Measurements from ENCODE around the gene HORMAD2.
"Not testable (repeated sequence)": the region's sequence is repeated elsewhere in the genome, so short reads cannot be mapped to it uniquely, and the experiment has no call there.

HORMAD2 gene

DNA sequence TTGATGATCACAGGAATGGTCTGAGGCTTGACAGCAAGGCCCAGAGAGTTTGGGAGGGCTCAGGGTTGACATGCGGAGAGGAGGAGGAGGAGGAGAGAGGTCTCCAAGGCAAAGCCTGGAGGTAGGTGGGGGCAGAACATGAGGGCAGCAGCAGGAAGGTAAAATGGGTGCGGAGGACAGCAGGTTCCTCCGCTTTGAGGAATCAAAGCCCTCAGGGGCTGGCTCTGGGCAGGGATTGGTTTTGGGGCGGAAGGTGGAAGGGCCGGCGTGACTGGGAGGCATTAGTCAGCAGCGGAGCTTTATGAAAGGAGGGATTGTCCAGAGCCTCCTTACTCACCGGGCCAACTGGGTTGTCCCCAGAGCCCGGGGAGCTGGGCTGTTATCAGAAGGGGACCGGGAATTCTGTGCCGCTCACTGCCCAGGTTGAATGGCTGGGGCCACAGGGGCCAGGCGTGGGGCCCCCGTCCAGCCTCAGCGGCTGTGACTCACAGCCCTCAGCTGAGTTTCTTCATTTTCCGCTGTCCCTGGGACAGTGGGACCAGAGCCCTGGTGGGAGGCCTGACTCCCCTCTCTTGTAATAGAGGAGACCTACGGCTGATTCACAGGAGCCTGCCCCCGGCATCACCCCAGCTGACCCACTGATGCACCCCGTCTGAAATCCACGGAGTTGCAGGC lies 130.1 kb downstream of the HORMAD2 start:
- no peak for DNase-seq (ENCODE audit: low read depth in 2 of 2)

DNA sequence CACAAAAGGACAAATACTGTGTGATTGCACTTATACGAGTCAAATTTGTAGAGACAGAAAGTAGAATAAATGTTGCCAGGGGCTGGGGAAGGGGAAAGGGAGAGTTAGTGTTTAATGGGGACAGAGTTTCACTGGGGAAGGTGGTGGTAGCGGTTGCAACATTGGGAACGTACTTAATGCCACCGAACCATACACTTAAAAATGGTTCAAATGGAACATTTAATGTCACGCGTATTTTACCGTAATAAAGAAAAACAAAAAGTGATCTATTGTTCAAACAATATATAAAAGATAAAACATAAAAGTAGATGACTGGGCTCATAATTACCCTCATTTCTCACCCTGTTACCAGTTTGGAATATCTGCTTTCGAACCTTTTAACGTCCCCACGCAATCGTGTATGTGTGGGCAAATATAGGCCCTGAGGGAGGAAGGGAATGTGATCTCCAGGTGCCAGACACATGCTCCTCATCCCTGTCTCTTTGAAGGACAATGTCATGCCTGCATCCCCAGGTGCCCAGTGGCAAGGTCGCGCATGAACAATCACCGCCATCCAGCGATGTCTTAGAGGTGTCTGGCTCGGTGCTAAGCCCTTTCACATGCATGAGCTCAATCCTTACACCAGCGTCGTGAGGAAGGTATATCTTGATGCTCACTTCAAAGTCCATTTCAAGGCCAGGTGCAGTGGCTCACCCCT lies 131.0 kb downstream of the HORMAD2 start:
- no peak for DNase-seq (ENCODE audit: low read depth in 2 of 2)

DNA sequence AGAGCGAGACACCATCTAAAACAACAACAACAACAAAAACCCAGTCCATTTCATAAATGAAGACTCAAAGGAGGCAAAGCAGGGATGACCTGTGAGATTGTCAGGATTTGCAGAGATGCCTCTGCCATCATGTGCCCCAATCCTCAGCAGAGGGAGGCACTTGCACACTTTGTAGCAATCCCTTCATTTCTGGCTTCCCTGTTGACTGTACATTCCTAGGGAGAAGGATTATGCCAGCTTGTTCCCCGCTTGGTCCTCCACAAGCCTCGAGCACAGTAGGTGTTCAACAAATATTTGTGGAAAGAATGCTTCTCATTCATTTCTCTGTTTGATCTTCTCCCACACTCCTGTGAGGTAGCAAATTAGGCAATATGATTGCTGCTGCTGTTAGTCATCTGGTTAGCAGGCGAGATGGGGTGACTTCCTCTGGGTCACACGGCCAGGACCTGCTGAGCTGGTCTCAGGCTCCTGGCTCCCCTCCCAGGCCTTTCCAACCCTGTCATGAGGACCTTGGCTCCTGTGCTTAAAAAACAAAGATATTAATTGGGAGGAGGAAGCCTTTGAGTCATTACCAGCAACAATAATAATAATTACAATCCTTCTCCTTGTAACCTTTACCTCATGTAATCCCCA lies 132.2 kb downstream of the HORMAD2 start:
- no peak for DNase-seq (ENCODE audit: low read depth in 2 of 2)

DNA sequence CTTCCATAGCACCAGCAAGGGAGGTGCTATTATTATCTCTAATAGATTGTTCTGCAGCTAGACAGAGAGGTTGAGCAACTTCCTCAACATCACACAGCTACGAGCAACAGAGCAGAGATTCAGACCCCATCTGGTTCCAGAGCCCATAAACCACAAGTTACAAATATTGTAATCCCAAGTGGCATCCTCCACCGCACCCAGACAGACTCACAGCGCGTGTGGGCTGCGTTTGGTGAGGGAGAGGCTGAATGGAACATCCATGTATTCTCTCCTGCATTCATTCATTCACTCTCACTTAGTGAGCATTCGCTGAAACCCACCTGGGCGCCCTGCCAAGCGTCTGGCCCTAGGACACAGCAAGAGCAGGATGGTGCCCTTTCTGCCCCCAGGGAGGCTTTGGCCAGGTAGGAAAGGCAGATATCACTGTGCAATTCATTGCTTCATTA lies 132.8 kb downstream of the HORMAD2 start:
- no peak for DNase-seq (ENCODE audit: low read depth in 2 of 2)

- no peak for DNase-seq (ENCODE audit: low read depth in 2 of 2)
Observed at GRCh38 chr22:30214703-30215407, 134.6 kb downstream of the HORMAD2 start.

GRCh38 chr22:30216272-30216671 lies 136.0 kb downstream of the HORMAD2 start:
- DNase-seq (ENCODE audit: low read depth in 2 of 2), result not testable (repeated sequence)

DNA sequence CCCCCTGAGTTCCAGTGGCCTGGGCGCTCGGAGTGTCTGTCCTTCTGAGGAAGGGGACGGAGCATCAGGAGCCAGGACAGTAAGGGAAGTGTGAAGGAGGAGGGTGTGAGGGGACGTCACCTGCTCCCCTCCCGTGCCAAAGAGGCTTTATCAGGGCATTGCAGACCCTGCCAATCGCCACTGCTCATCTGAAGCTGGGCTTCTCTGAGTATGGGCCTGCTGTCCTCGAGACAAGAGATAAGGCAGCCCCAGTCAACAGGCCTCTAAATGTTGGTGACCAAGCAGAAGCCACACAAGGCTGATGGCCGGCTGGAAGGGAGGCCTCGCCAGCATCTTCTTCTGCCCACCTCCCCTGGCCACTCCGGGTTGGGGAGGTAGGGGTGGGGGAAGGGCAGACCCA lies 136.4 kb downstream of the HORMAD2 start:
- no peak for DNase-seq (ENCODE audit: low read depth in 2 of 2)

DNA sequence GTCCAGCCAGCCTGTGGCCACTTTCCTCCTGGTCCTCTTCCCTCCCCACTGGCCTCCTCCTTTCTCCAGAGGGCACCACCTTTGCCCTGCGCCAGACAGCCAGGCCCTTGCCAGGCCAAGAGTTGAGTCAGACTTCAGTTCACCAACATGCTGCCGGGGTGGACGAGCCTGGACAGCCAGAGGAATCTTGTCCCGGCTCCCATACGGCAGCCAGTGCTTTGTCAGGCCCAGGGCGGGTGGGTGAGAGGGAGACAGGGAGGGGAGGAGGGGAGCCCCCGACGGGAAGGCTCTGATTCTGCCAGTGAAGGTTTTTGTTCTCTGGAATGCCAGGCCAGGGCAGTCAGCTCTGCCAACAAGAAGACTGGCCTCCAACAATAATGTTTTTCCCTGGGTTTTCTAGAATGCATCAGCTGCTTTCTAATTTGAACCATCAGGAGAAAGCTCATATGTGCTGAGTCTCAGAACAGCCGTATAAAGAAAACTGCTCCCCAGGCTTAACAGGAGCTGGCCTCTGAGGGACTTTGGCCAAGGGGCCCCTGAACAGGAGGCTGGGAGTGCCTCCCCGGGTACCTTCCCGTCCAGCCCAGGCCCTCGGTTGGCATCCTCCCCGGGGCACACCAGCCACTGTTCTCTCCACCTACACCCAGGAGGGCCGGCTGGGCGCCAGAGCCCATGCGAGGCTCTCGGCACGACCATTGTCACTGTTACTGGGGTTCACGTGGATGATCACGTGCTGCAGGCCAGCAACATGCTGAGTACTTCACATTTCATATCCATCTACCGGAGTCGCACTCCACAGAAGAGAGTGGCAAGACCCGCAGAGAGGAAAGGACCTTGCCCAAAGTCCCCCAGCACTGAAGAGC lies 137.7 kb downstream of the HORMAD2 start:
- no peak for DNase-seq (ENCODE audit: low read depth in 2 of 2)

DNA sequence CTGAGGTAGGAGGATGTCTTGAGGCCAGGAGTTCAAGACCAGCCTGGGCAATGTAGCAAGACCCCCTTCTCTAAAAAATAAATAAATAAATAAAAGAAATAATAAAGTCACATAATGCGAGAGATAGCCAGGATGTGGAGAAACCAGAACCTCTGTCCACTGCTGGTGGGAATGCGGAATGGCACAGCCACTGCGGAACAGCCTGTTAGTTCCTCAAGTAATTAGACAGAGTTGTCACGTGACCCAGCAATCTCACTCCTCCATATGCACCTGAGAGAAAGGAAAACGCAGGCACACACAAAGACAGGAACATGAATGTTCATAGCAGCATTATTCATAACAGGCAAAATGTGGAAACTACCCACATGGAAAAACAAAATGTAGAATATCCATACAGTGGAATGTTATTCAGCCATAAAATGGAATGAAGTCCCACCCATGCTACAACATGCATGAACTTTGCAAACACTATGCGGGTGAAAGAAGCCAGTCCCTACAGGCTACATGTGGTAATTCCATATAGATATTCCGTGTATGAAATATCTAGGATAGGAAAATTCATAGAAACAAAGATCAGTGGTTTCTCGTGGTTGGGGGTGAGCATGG lies 138.9 kb downstream of the HORMAD2 start:
- DNase-seq (ENCODE audit: low read depth in 2 of 2), result no peak

- DNase-seq (ENCODE audit: low read depth in 2 of 2), result no peak
Observed at GRCh38 chr22:30219668-30220278, 139.5 kb downstream of the HORMAD2 start.

GRCh38 chr22:30220338-30221012 lies 140.2 kb downstream of the HORMAD2 start:
- DNase-seq (ENCODE audit: low read depth in 2 of 2), result no peak

GRCh38 chr22:30221121-30221992 lies 141.1 kb downstream of the HORMAD2 start:
- peak; percentile 32 to 61 for DNase-seq (ENCODE audit: low read depth in 2 of 2)

DNA sequence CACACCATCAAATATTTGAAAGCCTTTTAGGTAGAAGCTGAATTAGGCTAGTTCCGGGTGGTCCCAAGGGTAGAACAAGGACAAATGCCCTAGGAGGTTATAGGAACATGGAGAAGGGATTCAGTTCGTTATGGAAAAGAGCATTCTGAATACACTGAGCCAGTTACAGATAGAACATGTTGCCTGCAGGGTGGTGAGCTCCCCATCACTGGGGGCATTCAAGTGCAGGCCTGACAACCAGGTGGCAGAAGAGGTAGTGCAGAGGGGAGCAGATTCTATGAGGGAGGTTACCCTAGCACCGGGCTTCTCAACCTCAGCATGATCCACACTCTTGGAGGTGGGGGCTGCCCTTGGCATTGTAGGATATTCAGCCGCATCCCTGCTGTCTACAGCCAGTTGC lies 142.1 kb downstream of the HORMAD2 start:
- no peak for DNase-seq (ENCODE audit: low read depth in 2 of 2)

- DNase-seq (ENCODE audit: low read depth in 2 of 2), result no peak
Observed at GRCh38 chr22:30223303-30223702, 143.0 kb downstream of the HORMAD2 start.

GRCh38 chr22:30224161-30224857 lies 144.0 kb downstream of the HORMAD2 start:
- DNase-seq (ENCODE audit: low read depth in 2 of 2), result no peak

- DNase-seq (ENCODE audit: low read depth in 2 of 2), result no peak
Observed at GRCh38 chr22:30225220-30225927, 145.1 kb downstream of the HORMAD2 start.

- DNase-seq (ENCODE audit: low read depth in 2 of 2), result no peak
Observed at GRCh38 chr22:30226192-30226832, 146.0 kb downstream of the HORMAD2 start.
